Common myeloid progenitor, CD34-positive (primary cell): ENCODE data around the gene TNKS1BP1.

Source experiments
- CTCF ChIA-PET: fragments of 350-600 bp; sonication (Branson Sonifier 250); formaldehyde crosslinking; loops from one replicate; lab custom pipeline; 2021; ENCODE audit warnings: antibody characterized with exemption; lab: Charles Lee
- POLR2A ChIA-PET: fragments of 350-600 bp; sonication (Branson Sonifier 250); formaldehyde crosslinking; loops from one replicate; lab custom pipeline; 2021; ENCODE audit warnings: antibody characterized with exemption; lab: Charles Lee
- DNase-seq, 3 donors: peaks; one replicate each; pipeline versions ENCODE4 v3.0.0 to v3.0.0-alpha.2; 2013
- H3K27ac ChIP-seq, 2 experiments: 1 replicate in 1 of 2; 2 replicates in 1 of 2; pipeline ENCODE4 v1.7.0; 2013; ENCODE audit warnings: inconsistent platforms in 2 of 2, low read length in 2 of 2, mild to moderate bottlenecking in 2 of 2, low read depth in 1 of 2, moderate library complexity in 1 of 2; ENCODE audit not compliant: severe bottlenecking in 2 of 2, insufficient read depth in 1 of 2, poor library complexity in 1 of 2
- H3K27me3 ChIP-seq, 5 experiments: replicated peaks in 2 of 5; 1 replicate in 3 of 5; 2 replicates in 2 of 5; pipeline versions ENCODE4 v1.6.1 to v1.7.0; 2013; ENCODE audit warnings: low read length in 4 of 5, mild to moderate bottlenecking in 2 of 5, moderate library complexity in 2 of 5, inconsistent platforms in 1 of 5; ENCODE audit not compliant: insufficient read depth in 5 of 5, control insufficient read depth in 4 of 5
- H3K36me3 ChIP-seq, 4 experiments: 1 replicate in 2 of 4; 2 replicates in 2 of 4; pipeline versions ENCODE4 v1.6.1 to v1.7.0; 2013; ENCODE audit warnings: low read length in 3 of 4, control low read depth in 1 of 4, mild to moderate bottlenecking in 1 of 4; ENCODE audit not compliant: control insufficient read depth in 4 of 4, insufficient read depth in 4 of 4
- H3K4me1 ChIP-seq, 4 experiments: 1 replicate in 3 of 4; 2 replicates in 1 of 4; pipeline versions ENCODE4 v1.6.1 to v1.7.1; 2013; ENCODE audit warnings: low read length in 3 of 4, mild to moderate bottlenecking in 3 of 4, control low read depth in 1 of 4, inconsistent platforms in 1 of 4, moderate library complexity in 1 of 4; ENCODE audit not compliant: control insufficient read depth in 4 of 4, insufficient read depth in 4 of 4; ENCODE audit errors: control extremely low read depth in 1 of 4
- H3K4me3 ChIP-seq, 7 experiments: 1 replicate in 4 of 7; 2 replicates in 3 of 7; pipeline versions ENCODE4 v1.5.1 to v1.7.0; 2013; ENCODE audit warnings: mild to moderate bottlenecking in 7 of 7, low read length in 6 of 7, moderate library complexity in 6 of 7, inconsistent platforms in 2 of 7, low read depth in 2 of 7, control low read depth in 1 of 7; ENCODE audit not compliant: insufficient read depth in 4 of 7, control insufficient read depth in 1 of 7; ENCODE audit errors: extremely low read depth in 1 of 7
- H3K9me3 ChIP-seq, 5 experiments: 1 replicate in 4 of 5; 2 replicates in 1 of 5; pipeline versions ENCODE4 v1.6.1 to v1.7.1; 2013; ENCODE audit warnings: low read length in 4 of 5, mild to moderate bottlenecking in 2 of 5, inconsistent platforms in 1 of 5, low read depth in 1 of 5, moderate library complexity in 1 of 5; ENCODE audit not compliant: control insufficient read depth in 4 of 5, insufficient read depth in 2 of 5; ENCODE audit errors: control extremely low read depth in 1 of 5
- WGBS: methylation state at CpG from one replicate; pipeline ENCODE4 v1.1.5; 2013; ENCODE audit not compliant: insufficient coverage; 5-methylcytosine and 5-hydroxymethylcytosine counted together

TNKS1BP1 gene

GRCh38 chr11:57320719-57321387, 3.9 kb downstream of the TNKS1BP1 start:
- WGBS: 100% methylated on average over 1 of the region's 2 CpGs
- ChIA-PET CTCF (interaction anchor here (1.1 to 3.2 kb wide), 5 partner anchors 9 to 206 kb away, joined by 3 to 15 read pairs (median 5); partner anchors contain the start of gene SSRP1), POLR2A (no interaction called here)
- DNase-seq: no peak
- Histone ChIP-seq H3K9me3 (no peaks in the 10 kb centered on the region), H3K4me3 (no peak overlapping the region), H3K36me3 (peaks cover 0 to 33% (median 14%) of the 10 kb centered on the region in 4 experiments), H3K27ac (no peak overlapping the region), H3K27me3 (no peaks in the 10 kb centered on the region), H3K4me1 (peaks cover 6 to 45% (median 22%) of the 10 kb centered on the region in 4 experiments)

DNA sequence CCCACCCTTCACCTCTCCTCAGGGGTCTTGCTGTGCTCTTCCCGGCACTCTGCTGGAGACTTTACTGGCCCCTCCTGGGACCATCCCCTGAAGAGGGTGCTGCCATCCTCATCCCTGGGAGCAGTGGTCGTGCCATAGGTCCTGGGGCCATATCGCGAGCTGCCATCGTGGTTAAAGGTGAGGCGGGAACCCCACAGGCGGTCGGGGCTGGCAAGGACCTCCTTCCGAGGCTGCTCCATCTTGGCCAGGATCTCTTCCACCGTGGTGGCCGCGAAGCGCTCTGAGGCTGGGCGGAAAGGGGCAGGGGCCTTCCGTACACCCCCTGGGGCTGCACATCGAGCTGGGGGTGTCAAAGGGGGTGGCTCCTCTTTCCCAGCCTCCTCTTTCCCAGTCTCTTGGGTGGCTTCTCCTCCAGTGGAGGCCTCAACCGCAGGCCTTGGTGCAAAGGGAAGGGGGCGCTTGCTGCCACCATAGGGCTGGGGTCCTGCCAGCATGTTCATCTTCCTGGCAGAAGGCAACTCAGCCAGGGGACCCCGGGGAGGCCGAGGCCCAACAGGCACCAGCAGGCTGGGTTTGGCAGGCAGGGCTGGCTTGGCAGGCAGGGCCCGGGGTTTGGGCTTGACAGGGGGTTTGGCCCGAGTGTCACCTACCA, 4.6 kb downstream of the TNKS1BP1 start:
- Histone ChIP-seq H3K4me1 (peaks cover 5 to 45% (median 22%) of the 10 kb centered on the region in 4 experiments), H3K36me3 (peaks cover 0 to 29% (median 14%) of the 10 kb centered on the region in 4 experiments), H3K4me3 (no peak overlapping the region), H3K27me3 (no peaks in the 10 kb centered on the region), H3K27ac (no peak overlapping the region), H3K9me3 (no peaks in the 10 kb centered on the region)
- no peak for DNase-seq
- ChIA-PET POLR2A (no interaction called here), CTCF (interaction anchor here (1.8 to 3.2 kb wide), 3 partner anchors 8 to 29 kb away, joined by 5 to 15 read pairs (median 6); no protein-coding TSS in a partner anchor)
- WGBS: 100% methylated on average over 15 of the region's 22 CpGs

DNA sequence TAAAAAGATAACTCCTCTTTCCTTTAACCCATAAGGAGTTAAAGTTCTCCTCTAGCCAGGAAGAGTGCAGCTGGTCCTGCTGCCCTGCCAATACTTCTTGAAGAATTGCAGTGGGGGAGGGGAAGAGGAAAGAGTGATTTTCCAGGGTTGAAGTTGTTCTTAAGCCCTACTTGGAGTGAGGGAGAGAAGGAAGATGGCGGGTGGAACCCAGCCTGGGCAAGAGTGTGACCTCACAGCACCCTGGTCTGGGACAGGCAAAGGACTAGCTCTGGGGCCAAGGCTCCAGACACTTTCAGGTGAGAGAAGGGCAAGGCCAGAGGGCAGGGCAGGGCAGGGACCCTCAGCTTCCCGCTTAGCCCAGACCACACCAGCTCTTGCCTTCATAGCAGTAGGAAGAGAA, 6.6 kb downstream of the TNKS1BP1 start:
- H3K4me3 ChIP-seq: no peak overlapping the region
- H3K36me3 ChIP-seq: peaks cover 0 to 46% (median 19%) of the 10 kb centered on the region in 4 experiments
- WGBS: 94% methylated on average over 2 of the region's 2 CpGs
- CTCF ChIA-PET: no interaction called here
- H3K27me3 ChIP-seq: no peaks in the 10 kb centered on the region
- H3K9me3 ChIP-seq: no peaks in the 10 kb centered on the region
- POLR2A ChIA-PET: no interaction called here
- peaks cover 5 to 45% (median 19%) of the 10 kb centered on the region in 4 experiments for H3K4me1 ChIP-seq
- H3K27ac ChIP-seq: no peak overlapping the region
- no peak for DNase-seq

GRCh38 chr11:57316017-57316416, 8.7 kb downstream of the TNKS1BP1 start:
- peaks cover 9 to 45% (median 25%) of the 10 kb centered on the region in 4 experiments for H3K4me1 ChIP-seq
- no peak overlapping the region for H3K4me3 ChIP-seq
- no peaks in the 10 kb centered on the region for H3K9me3 ChIP-seq
- H3K27ac ChIP-seq: no peak overlapping the region
- ChIA-PET CTCF (no interaction called here), POLR2A (interaction anchor here (0.6 kb wide), 1 partner anchor 86 kb away, joined by 5 read pairs; no protein-coding TSS in a partner anchor)
- 92% methylated on average over 3 of the region's 3 CpGs for WGBS
- H3K36me3 ChIP-seq: peaks cover 0 to 56% (median 20%) of the 10 kb centered on the region in 4 experiments
- H3K27me3 ChIP-seq: no peaks in the 10 kb centered on the region
- no peak for DNase-seq

- 6% methylated on average over 7 of the region's 8 CpGs for WGBS
- H3K9me3 ChIP-seq: no peaks in the 10 kb centered on the region
- ChIA-PET POLR2A (interaction anchor here (0.6 kb wide), 1 partner anchor 85 kb away, joined by 5 read pairs; no protein-coding TSS in a partner anchor), CTCF (no interaction called here)
- H3K27ac ChIP-seq: no peak overlapping the region
- peak overlapping the region in 3 of 7 experiments; percentile 3 to 32 (median 11) for H3K4me3 ChIP-seq
- H3K36me3 ChIP-seq: peaks cover 0 to 56% (median 20%) of the 10 kb centered on the region in 4 experiments
- peak; percentile 31 to 83 (median 79) for DNase-seq
- no peaks in the 10 kb centered on the region for H3K27me3 ChIP-seq
- H3K4me1 ChIP-seq: peaks cover 9 to 50% (median 29%) of the 10 kb centered on the region in 4 experiments
These were observed 9.3 kb downstream of the TNKS1BP1 start for GRCh38 chr11:57315491-57315890.

GRCh38 chr11:57314221-57314973, 10.4 kb downstream of the TNKS1BP1 start:
- Histone ChIP-seq H3K4me1 (peaks cover 9 to 50% (median 29%) of the 10 kb centered on the region in 4 experiments), H3K9me3 (no peaks in the 10 kb centered on the region), H3K27ac (no peak overlapping the region), H3K36me3 (peaks cover 0 to 58% (median 17%) of the 10 kb centered on the region in 4 experiments), H3K4me3 (no peak overlapping the region), H3K27me3 (no peaks in the 10 kb centered on the region)
- 95% methylated on average over 15 of the region's 15 CpGs for WGBS
- ChIA-PET CTCF (interaction anchor here (0.9 kb wide), 1 partner anchor 10 kb away, joined by 3 read pairs; no protein-coding TSS in a partner anchor), POLR2A (no interaction called here)
- no peak for DNase-seq
